Epithelial cell of proximal tubule (primary cell): Measurements from ENCODE around the gene TEAD3. TPM values are rescaled to one million over a fixed set of nuclear protein-coding genes. Genes with fewer than 3 reads are reported as not detected.
A peak's percentile ranks its signal among the peaks of the same experiment; 100 is the strongest.

ENCODE experiments used
- DNase-seq: peaks from one replicate; pipeline ENCODE4 v3.0.0-alpha.2; 2011; ENCODE audit warnings: low read depth
- H3K4me3 ChIP-seq: 2 replicates; pipeline ENCODE4 v1.5.1; 2011; ENCODE audit warnings: low read depth, mild to moderate bottlenecking, low read length
- total RNA-seq: library from RNA; depleted of rRNA; stranded (reverse); fragments of >200 nt; gene quantifications from 2 replicates; pipeline ENCODE4 v1.2.3, GENCODE V29; 2015
- TF ChIP-seq, protein P1 (sequence below): conservative IDR thresholded peaks from 2 replicates; pipeline ENCODE4 v1.5.1; 2012; ENCODE audit warnings: low read depth, mild to moderate bottlenecking, low read length

The TEAD3 gene
- total RNA-seq, 1 donor from 2014 or later = 19.1 TPM

DNA sequence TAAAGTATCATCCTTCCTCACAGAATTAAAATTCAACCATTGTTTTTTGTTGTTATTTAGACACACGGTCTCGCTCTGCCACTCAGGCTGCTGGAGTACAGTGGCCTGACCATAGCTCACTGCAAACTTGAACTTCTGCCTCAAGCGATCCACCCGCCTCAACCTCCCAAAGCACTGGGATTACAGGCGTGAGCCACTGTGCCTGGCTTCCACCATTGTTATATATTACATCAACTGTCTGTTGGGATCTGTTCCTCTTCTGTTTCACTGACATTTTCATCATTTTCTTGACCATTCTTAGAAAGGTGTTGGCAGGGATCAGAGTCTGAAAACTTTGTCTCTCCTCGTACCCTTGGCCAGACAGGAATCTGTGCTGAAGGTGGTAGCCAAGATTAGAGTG lies 37.1 kb upstream of the TEAD3 start:
- H3K4me3 ChIP-seq = no peak overlapping the region
- TF ChIP-seq, protein P1, sequence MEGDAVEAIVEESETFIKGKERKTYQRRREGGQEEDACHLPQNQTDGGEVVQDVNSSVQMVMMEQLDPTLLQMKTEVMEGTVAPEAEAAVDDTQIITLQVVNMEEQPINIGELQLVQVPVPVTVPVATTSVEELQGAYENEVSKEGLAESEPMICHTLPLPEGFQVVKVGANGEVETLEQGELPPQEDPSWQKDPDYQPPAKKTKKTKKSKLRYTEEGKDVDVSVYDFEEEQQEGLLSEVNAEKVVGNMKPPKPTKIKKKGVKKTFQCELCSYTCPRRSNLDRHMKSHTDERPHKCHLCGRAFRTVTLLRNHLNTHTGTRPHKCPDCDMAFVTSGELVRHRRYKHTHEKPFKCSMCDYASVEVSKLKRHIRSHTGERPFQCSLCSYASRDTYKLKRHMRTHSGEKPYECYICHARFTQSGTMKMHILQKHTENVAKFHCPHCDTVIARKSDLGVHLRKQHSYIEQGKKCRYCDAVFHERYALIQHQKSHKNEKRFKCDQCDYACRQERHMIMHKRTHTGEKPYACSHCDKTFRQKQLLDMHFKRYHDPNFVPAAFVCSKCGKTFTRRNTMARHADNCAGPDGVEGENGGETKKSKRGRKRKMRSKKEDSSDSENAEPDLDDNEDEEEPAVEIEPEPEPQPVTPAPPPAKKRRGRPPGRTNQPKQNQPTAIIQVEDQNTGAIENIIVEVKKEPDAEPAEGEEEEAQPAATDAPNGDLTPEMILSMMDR = no peak
- DNase-seq = no peak

DNA sequence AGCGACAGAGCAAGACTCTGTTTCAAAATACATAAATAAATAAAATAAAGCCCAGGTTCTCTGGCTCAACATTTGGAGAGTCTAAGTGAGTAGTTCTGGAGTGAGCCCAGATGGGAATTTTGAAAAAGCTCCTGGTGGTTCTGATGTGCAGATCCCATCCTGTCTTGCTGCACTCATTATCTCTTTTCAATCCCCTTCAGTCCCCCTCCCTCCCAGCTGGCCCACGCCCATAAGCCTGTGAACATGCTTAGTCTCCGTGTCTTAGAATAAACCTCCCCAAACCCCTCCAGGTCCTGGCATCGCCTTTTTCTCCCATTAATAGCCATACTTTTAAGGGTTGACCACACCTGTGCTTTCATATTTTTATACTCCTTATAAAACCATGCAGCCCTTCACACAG lies 35.2 kb upstream of the TEAD3 start:
- no peak overlapping the region for H3K4me3 ChIP-seq
- no peak for DNase-seq
- TF ChIP-seq, protein P1 = no peak

GRCh38 chr6:35524380-35525020 lies 27.6 kb upstream of the TEAD3 start:
- DNase-seq = no peak
- TF ChIP-seq, protein P1 = no peak
- no peak overlapping the region for H3K4me3 ChIP-seq

- TF ChIP-seq, protein P1 = peak; percentile 87
- no peak for DNase-seq
- no peak overlapping the region for H3K4me3 ChIP-seq
Observed at GRCh38 chr6:35522660-35523658, 26.1 kb upstream of the TEAD3 start.

GRCh38 chr6:35522151-35522550 lies 25.3 kb upstream of the TEAD3 start:
- no peak overlapping the region for H3K4me3 ChIP-seq
- no peak for DNase-seq
- TF ChIP-seq, protein P1 = no peak

DNA sequence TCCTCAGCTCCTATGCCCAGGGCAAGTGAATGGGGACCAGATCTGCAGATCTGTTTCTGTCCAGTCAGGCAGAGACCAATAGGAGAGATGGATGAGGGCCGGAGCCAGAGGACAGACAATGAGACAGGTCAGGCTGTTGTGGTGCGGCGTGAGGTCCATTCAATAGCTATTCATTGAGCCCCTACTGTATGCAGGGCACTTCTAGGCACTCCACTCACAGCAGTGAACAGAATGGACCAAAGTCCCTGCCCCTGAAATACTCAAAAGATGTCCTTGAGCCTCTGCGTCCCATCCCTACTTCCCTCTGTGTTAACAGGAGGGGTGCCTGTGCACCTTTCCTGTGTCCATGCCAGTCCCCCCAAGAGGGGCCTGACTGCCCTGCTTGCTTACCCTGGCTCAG lies 24.4 kb upstream of the TEAD3 start:
- TF ChIP-seq, protein P1 = no peak
- H3K4me3 ChIP-seq = no peak overlapping the region
- DNase-seq = no peak
